ENCODE measurements around the gene ARID5B.

The ARID5B gene

GRCh38 chr10:61883371-61884025 is 18.0 kb upstream of the ARID5B start:
- no peak for DNase-seq

GRCh38 chr10:61887772-61888171 is 13.7 kb upstream of the ARID5B start:
- no peak for DNase-seq

DNA sequence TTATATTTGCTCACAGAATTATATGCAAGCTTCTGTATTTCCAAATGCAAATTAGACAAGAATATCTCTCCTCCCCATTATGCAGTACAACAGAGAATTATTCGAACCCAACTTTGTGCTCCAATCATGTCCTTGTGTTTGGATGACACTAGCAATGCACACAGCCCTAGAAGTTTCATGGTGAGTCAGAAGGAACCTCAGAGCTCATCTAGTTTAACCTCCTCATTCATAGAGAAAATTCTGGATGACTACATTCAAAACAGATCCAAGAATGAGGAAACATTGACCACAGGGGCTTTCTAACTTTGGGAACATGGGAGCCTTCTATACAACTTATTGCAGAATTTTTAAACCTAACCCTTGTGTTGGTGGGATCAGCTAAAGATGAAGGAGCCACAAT is 12.8 kb upstream of the ARID5B start:
- no peak for DNase-seq

- no peak for DNase-seq
These were observed 11.1 kb upstream of the ARID5B start for GRCh38 chr10:61890430-61890829.

DNA sequence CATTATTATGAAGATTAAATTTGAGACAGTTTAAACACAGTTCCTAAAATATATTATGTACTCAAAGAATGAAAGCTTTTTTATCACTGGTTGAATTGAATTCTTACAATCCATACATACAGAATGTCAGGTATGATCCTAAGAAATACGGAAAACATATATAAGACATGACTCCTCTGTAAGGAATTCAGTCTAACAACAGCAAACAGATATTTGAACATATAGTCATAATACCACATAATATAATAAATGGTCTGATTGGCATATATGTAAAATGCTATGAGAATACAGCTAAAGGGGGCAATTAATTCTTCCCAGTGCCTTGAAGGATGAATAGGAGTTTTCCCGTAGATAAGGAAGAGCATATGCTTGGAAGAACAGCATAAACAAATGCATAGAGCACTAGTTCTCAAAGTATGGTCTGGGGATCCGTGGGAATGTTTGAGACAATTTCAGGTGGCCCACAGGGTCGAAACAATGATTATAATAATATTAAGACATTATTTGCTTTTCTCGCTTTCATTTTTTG is 10.6 kb upstream of the ARID5B start:
- DNase-seq, result no peak

DNA sequence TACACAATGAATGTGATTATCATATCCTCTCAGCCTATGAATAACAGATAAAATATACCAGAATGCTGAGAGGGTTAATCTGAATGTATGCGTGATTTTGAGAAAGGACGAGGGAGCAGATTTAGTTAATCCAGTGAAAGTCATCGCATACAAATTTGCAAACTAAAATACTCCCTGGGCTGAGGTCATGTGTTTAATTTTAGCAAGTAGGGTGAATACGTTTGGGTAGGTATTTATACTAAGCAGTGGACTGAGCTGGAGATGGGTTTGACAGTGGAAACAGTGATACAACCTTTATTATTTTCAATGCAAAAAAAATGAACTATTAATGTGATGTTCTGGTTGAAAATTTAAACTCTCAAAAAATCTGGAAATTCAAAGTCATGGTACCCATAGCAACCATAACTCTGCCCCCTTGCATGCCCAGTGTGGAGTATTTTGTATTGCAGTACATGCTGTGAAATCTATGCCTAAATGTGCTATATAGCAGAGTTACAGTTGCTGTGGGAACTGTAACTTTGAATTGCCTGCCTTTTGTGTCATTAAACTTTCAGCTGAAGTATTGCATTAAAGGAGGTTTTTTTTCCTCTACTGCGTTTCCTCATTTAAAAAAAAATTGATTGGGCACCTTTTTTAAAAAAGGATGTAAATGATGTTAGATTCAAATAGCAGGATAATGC is 9.5 kb upstream of the ARID5B start:
- DNase-seq, result no peak

GRCh38 chr10:61892961-61893360 is 8.5 kb upstream of the ARID5B start:
- no peak for DNase-seq

DNA sequence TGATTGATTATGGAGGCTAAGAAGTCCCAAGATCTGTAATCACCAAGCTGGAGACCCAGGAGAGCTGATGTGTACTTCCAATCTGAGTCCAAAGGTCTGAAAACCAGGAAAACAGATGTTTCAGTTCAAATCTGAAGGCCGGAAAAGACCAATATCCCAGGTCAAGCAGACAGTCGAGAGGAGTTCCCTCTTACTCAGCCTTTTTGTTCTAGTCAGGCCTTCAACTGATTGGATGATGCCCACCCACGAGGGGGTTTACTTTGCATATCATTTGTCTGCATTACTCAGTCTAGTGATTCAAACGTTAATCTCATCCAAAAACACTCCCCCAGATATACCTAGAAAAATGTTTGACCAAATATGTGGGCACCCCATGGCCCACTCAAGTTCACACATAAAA is 7.4 kb upstream of the ARID5B start:
- no peak for DNase-seq

GRCh38 chr10:61895898-61896600 is 5.5 kb upstream of the ARID5B start:
- DNase-seq, result no peak

DNA sequence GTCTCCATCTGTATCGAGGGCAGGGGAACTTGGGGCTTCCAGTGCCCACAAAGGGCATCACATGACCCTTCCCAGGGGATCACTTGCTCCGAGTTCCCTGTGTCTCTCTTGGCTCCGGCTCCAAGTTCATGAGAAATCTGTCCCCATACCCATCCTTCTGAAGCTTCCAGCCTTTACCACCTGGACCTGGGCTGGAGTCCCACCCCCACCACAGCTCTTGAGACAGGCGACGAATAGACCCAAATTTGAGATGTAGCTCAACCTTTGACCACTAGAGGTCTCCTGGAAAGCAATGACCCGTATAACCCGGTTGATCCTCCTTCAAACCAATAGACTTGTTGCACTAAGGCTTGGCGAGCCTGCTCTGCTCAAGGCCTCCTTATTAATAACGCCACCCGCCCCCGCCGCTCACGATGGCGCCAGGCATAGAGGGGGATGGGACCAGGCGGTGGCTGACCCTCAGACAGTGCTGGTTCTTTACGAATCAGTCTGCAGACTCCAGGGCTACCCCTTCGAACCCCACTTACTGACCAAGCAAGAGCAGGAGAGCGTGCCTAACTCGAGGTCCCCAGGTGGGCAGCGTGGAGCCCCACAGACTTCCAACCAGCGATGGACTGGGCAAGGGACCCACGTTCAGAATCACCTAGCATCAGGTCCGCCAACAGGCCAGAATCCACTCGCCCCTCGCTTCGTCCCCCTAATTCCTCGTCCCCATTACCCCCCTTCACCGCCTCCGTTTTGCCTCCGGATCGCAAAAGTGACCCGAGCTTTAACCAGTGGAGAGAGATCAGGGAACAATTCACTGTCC is 4.4 kb upstream of the ARID5B start:
- peak; percentile 79 to 87 for DNase-seq

GRCh38 chr10:61897671-61898434 is 3.6 kb upstream of the ARID5B start:
- peak; percentile 38 to 49 for DNase-seq

DNA sequence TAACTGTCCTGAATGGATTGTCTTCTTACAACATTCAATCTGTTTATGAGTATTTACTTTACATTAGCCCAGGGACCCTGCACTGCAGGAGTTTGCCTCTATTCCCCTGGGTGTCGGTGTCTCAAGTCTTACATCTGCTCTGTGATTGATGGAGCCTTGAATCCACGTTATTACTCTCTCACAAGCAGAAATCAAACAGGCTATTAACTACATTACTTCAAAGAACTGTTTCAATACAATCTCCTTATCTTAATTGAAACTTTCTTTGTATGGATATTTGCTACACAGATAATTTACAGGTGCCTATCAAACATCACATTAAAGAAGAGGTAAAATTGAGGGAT is 3.1 kb upstream of the ARID5B start:
- no peak for DNase-seq

- DNase-seq, result peak in 1 of 2 donors; percentile 52
These were observed 2.4 kb upstream of the ARID5B start for GRCh38 chr10:61899069-61899531.

GRCh38 chr10:61899663-61899996 is 1.9 kb upstream of the ARID5B start:
- DNase-seq, result peak in 1 of 2 donors; percentile 14

DNA sequence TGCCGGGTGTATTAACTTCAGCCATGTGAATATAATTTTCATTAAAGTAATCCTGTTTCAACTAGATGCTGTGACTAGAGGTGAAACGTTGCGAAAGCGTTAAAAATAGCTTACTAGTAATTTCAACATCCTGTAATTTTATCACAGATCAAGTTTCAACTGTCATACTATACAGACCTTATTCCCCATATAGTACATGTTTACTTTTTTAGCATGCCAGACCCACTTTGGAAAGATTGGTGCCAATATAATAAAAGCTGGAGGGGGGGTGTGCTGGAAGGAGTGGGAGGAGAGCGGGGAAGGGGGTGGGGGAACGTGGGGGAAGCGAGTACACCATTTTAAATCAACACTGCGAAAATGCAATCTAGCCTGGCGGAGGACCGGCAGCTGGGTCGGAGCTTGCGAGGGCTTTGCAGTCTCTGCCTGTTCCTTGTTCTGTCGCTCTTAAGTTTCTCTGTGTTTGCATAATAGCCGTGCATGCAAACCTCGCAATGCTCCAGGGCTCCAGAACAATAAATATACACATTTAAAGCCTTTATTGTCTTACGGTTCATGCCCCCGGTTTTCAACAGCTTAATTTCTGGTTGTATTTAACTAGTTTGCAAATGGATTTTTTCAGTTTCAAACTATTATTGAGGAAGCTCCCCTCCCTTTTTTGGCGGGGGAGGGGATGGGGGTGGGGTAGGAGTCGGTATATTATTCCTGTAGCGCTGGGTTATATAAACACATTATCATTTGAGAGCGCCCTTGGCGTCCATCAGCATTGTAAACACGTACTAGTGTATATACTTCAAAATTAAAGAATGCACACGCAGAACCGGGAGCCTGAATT is 1.3 kb upstream of the ARID5B start:
- peak; percentile 72 to 74 for DNase-seq

- peak in 1 of 2 donors; percentile 7 for DNase-seq
These were observed 438 bp downstream of the ARID5B start for GRCh38 chr10:61901829-61902444.

- peak; percentile 70 to 82 for DNase-seq
These were observed 1.1 kb downstream of the ARID5B start for GRCh38 chr10:61902445-61903220.

- peak; percentile 78 to 82 for DNase-seq
These were observed 1.9 kb downstream of the ARID5B start for GRCh38 chr10:61903221-61903927.

- no peak for DNase-seq
These were observed 2.4 kb downstream of the ARID5B start for GRCh38 chr10:61903928-61904344.
